Measurements from ENCODE around the gene SGCA. TPM values are rescaled to one million over a fixed set of nuclear protein-coding genes. Genes with fewer than 3 reads are reported as not detected.

Gene SGCA
- total RNA-seq, 4 donors from 2014 or later = 58.1 to 145 (median 93.4) TPM

GRCh38 chr17:50120475-50121253, 45.1 kb upstream of the SGCA start:
- WGBS, 2 donors (ENCODE audit: low coverage in 1 of 2) = 86 to 91% methylated on average over 3 to 6 of the region's 7 CpGs
- ATAC-seq = no peak
- no peak overlapping the region for H3K4me3 ChIP-seq
- H3K27me3 ChIP-seq = peaks cover 6% of the 10 kb centered on the region
- no peak overlapping the region for H3K27ac ChIP-seq
- H3K36me3 ChIP-seq = no peaks in the 10 kb centered on the region
- H3K9me3 ChIP-seq = no peaks in the 10 kb centered on the region
- peaks cover 0 to 36% (median 8%) of the 10 kb centered on the region in 3 donors for H3K4me1 ChIP-seq
- TF ChIP-seq POLR2A (IDR thresholded peaks at IDR 0.05) (no peak), EP300 (IDR thresholded peaks at IDR 0.05) (no peak), CTCF (IDR thresholded peaks at IDR 0.05) (no peak), POLR2AphosphoS5 (IDR thresholded peaks at IDR 0.05) (no peak)

- 72% methylated on average over 2 of the region's 3 CpGs; no CpG with 5 or more reads in 1 of the 2 donors for WGBS, 2 donors (ENCODE audit: low coverage in 1 of 2)
- peak overlapping the region in 3 of 4 donors; percentile 41 to 76 (median 57) for H3K27ac ChIP-seq
These were observed 42.9 kb upstream of the SGCA start for GRCh38 chr17:50122945-50123344.

GRCh38 chr17:50123649-50124349, 42.0 kb upstream of the SGCA start:
- Histone ChIP-seq H3K4me1 (peaks cover 0 to 25% (median 1%) of the 10 kb centered on the region in 3 donors), H3K9me3 (no peaks in the 10 kb centered on the region), H3K27me3 (no peaks in the 10 kb centered on the region), H3K4me3 (no peak overlapping the region), H3K27ac (peak overlapping the region in 3 of 4 donors; percentile 41 to 76 (median 57)), H3K36me3 (no peaks in the 10 kb centered on the region)
- 28 to 72% methylated on average over 3 to 7 of the region's 12 CpGs for WGBS, 2 donors (ENCODE audit: low coverage in 1 of 2)
- ATAC-seq = peak; percentile 26
- TF ChIP-seq CTCF (IDR thresholded peaks at IDR 0.05) = no peak

More at GRCh38 chr17:50122945-50123344, 42.9 kb upstream of the SGCA start:
- TF ChIP-seq CTCF (IDR thresholded peaks at IDR 0.05) (no peak), EP300 (IDR thresholded peaks at IDR 0.05) (no peak), POLR2AphosphoS5 (IDR thresholded peaks at IDR 0.05) (no peak), POLR2A (IDR thresholded peaks at IDR 0.05) (no peak)
- Histone ChIP-seq H3K4me1 (peaks cover 0 to 24% (median 0%) of the 10 kb centered on the region in 3 donors), H3K9me3 (no peaks in the 10 kb centered on the region), H3K4me3 (no peak overlapping the region), H3K36me3 (no peaks in the 10 kb centered on the region), H3K27me3 (no peaks in the 10 kb centered on the region)
- ATAC-seq = no peak

GRCh38 chr17:50125420-50125997, 40.3 kb upstream of the SGCA start:
- H3K4me1 ChIP-seq = peaks cover 0 to 42% (median 17%) of the 10 kb centered on the region in 3 donors
- H3K27ac ChIP-seq = no peak overlapping the region
- no peak overlapping the region for H3K4me3 ChIP-seq
- H3K27me3 ChIP-seq = no peaks in the 10 kb centered on the region
- no peak for TF ChIP-seq EP300 (IDR thresholded peaks at IDR 0.05)
- no peak for TF ChIP-seq CTCF (IDR thresholded peaks at IDR 0.05)
- no peak for TF ChIP-seq POLR2A (IDR thresholded peaks at IDR 0.05)
- TF ChIP-seq POLR2AphosphoS5 (IDR thresholded peaks at IDR 0.05) = no peak
- H3K36me3 ChIP-seq = no peaks in the 10 kb centered on the region
- 80 to 86% methylated on average over 3 of the region's 4 CpGs for WGBS, 2 donors (ENCODE audit: low coverage in 1 of 2)
- no peak for ATAC-seq
- H3K9me3 ChIP-seq = no peaks in the 10 kb centered on the region
